Activated CD4-positive, alpha-beta T cell treated with anti-CD3 and anti-CD28 coated beads, Interleukin-2, amount 50 U/mL, for 4 hours (primary cell): ENCODE measurements around the gene TMEM131L.
"Not testable (repeated sequence)": the region's sequence is repeated elsewhere in the genome, so short reads cannot be mapped to it uniquely, and the experiment has no call there.

ENCODE experiments used
- DNase-seq, 2 experiments: peaks; one replicate each; pipeline ENCODE4 v3.0.0-alpha.2; 2020

Gene TMEM131L, protein sequence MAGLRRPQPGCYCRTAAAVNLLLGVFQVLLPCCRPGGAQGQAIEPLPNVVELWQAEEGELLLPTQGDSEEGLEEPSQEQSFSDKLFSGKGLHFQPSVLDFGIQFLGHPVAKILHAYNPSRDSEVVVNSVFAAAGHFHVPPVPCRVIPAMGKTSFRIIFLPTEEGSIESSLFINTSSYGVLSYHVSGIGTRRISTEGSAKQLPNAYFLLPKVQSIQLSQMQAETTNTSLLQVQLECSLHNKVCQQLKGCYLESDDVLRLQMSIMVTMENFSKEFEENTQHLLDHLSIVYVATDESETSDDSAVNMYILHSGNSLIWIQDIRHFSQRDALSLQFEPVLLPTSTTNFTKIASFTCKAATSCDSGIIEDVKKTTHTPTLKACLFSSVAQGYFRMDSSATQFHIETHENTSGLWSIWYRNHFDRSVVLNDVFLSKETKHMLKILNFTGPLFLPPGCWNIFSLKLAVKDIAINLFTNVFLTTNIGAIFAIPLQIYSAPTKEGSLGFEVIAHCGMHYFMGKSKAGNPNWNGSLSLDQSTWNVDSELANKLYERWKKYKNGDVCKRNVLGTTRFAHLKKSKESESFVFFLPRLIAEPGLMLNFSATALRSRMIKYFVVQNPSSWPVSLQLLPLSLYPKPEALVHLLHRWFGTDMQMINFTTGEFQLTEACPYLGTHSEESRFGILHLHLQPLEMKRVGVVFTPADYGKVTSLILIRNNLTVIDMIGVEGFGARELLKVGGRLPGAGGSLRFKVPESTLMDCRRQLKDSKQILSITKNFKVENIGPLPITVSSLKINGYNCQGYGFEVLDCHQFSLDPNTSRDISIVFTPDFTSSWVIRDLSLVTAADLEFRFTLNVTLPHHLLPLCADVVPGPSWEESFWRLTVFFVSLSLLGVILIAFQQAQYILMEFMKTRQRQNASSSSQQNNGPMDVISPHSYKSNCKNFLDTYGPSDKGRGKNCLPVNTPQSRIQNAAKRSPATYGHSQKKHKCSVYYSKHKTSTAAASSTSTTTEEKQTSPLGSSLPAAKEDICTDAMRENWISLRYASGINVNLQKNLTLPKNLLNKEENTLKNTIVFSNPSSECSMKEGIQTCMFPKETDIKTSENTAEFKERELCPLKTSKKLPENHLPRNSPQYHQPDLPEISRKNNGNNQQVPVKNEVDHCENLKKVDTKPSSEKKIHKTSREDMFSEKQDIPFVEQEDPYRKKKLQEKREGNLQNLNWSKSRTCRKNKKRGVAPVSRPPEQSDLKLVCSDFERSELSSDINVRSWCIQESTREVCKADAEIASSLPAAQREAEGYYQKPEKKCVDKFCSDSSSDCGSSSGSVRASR (N-terminal part only)

DNA sequence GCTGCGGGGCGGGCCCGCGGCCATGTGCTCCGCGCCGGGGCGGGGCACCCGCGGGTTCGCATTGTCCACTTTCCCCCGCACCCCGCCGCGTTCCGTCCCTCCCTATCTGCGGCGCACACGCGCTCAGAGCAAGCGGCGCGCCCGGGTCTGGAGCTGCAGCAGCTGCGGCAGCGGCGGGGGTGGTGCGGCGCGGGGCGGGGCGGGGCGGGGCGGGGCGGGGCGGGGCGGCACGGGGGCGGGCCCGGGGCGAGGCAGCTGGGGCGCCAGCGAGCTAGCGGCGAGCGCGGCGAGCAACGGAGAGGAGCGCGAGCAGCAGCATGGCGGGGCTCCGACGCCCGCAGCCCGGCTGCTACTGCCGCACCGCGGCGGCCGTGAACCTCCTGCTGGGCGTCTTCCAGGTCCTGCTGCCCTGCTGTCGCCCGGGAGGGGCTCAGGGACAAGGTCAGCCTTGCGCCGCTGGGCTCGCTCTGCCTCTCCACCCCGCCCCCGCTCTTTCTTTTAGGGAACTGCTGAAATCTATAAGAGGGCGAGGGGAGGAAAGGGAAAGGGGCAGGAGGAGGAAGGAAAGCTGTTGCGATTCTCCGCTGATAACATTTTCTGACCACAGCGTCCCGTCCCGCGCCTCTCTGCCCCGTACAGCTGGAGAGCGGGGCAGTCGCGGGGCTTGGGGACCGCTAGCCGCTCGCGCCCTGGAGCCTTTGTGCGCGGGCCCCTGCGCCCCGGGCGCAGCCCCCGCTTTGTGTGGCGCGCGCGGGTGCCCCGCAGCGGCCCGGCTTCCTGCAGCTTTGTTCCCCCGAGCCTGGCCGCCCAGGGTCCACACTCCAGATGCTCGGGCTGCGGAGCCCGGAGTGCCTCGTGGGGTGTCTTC is at the start of gene TMEM131L:
TMEM131L (plus strand) TSS at position 280 of the 868 bp plus-strand sequence; CDS start at position 318, 38 bp downstream.
- peak; percentile 57 to 64 for DNase-seq

DNA sequence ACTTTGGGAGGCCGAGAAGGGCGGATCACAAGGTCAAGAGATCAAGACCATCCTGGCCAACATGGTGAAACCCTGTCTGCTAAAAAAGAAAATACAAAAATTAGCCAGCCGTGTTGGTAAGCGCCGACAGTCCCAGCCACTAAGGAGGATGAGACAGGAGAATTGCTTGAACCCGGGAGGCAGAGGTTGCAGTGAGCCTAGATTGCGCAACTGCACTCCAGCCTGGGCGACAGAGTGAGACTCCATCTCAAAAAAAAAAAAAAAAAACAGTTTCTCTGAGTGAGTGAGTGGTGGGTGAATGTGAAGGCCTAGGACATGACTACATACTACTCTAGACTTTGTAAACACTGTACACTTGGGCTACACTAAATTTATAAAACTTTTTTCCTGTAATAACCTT is 49.7 kb upstream of the TMEM131L start:
- not testable (repeated sequence) for DNase-seq

DNA sequence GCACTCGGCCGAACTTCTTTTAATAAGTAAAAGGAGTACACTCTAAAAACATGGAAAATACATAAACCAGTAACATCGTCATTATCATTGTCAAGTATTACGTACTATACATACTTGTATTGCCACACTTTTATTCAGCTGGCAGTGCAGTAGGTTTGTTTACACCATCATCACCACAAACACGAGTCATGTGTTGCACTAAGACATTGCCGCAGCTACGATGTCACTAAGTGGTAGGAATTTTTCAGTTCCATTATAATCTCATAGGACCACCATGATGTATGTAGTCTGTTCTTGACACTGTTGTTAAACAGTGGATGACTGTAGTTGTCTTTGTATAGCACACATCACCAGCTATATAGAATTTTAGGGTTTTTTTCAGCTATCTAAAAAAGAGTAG is 48.0 kb upstream of the TMEM131L start:
- DNase-seq = no peak

DNA sequence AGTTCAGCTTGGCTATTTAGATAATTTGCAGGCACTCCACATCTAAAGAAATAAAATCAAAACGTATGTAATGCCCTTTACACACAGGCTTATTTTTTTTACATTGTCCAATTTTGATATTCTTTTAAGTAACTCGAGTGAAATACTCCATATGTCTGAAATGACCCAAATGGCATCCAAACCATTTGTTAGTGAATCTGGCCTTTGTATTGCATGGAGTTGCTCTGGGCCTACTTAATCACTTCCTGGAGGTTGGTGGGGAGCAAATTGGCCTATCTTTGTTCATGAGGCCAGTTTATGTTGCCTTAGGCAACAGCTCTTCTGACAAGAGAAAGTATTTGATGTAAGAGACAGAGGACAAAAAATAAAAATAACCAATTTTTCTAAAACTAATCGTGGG is 47.6 kb upstream of the TMEM131L start:
- no peak for DNase-seq

DNA sequence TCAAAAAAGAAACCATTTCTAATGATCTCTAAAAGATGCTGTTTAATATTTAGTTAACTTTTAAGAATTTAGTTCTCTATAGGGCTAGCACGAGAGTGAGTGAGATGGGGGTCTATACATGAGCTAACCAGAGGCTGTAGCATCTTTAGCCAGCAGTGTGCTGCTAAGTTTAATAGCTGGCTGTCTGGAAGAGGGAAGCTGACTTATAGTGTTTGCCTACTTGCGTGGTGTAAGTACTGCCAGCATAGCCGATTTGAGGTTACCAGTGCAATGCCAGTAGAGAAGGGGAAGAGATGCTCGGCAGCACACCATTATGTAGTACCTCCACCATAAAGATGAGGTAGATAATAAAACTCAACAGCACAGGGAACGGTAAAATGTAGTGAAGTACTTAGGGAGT is 47.1 kb upstream of the TMEM131L start:
- DNase-seq = no peak

DNA sequence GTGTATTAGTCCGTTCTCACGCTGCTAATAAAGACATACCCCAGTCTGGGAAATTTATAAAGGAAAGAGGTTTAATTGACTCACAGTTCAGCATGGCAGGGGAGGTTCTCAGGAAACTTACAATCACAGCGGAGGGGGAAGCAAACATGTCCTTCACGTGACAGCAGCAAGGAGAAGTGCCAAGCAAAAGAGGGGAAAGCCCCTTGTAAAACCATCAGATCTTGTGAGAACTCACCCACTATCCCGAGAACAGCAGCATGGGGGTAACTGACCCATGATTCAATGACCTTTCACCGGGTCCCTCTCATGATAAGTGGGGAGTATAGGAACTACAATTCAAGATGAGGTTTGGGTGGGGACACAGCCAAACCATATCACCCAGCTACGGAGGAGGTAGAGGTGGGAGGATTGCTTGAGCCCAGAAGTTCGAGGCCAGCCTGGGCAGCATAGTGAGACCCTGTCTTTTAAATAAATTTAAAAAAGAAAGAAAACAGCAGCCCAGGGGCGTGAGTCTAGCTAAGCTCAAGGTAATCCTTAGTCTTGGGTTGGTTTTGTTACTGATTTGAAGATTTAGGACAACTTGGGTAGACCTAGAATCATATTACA is 46.4 kb upstream of the TMEM131L start:
- no peak for DNase-seq

DNA sequence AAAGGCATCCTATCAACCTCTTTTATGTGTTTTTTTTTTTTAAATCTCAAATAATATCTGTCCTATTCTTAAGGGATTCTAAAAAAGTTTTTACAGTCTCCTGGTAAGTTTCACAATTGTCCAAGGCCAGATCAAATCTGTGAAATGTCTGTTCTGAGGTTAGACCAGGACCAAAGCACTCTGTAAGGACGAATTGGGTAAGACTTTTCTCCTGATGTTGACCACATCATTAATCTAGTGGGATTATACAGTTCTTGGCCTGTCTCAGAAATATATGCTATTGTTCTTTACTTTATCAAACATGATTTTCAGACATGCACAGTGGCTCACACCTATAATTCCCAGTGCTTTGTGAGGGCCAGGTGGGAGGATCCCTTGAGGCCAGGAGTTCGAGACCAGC is 45.8 kb upstream of the TMEM131L start:
- DNase-seq = no peak

DNA sequence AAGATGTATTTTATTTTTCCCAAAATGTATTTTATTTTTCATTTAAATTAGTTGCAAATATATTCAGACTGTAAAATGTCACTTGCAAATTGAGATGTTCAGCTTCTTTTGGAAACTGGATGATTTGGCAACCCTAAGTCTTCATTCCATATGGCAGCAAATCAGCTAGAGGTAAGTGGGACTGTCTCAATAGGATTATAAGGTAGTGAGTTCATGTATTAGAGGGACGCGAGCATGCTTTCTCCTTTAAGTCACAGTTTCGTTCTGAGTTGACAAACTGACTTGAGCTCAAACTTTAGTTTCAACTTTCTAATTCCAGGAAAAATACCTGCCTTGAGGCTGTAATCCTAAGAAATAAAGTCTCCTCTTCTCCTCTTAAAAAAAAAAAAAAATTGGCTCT is 44.2 kb upstream of the TMEM131L start:
- no peak for DNase-seq

DNA sequence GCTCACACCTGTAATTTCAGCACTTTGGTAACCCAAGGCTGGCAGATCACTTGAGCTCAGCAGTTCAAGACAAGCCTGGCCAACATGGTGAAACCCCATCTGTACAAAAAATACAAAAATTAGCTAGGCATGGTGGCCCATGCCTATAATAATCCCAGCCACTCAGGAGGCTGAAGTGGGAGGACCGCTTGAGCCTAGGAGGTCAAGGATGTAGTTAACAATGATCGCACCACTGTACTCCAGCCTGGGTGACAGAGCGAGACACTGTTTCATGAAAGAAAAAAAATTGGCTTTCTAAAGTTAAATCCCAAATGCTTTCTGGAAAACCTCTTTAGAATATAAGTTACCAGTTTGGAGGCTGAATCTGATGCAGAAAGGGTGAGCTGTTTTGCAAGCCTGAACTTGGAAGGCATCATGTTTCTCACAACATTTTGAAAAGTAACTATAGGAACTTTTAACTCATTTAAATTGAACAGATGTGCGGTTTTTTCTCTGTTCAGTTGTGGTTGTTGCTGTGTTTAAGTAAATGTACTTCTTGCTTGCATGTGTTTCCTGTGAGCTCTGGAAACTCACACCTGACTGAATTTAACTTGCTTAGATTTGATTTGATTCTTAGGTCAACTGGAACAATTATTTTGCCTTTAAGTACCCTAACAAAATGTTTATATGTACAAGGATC is 39.8 kb upstream of the TMEM131L start:
- no peak for DNase-seq

DNA sequence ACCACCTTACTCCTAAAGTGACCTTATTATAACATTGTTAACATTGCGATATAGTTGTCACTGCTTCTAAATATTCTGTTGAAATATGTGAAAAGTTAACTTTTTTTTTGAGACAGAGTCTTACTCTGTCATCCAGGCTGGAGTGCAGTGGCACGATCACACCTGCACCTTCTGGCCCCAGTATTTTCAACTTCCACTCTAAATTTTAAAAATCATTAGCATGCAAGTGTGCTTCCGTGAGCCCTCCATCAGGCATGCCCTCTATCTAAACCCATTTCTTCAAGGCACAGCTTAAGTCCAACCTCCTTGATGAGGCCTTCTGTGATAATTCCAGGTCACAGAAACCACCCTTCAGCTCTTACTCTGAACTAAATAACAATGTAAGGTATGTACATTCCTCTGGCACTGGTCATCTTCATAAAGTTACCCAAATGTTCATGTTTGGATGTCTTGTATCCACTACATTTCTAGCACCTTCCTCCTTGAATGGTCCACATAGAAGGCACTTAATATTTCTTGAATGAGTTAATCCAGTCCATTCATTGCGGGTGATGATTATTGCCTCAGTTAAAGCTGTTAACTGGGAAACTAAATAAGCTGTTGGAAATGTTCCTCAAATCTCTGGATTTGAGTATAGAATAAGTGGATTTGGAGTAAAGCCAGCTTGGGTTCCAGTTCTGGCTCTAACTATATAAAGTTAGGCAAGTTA is 38.6 kb upstream of the TMEM131L start:
- no peak for DNase-seq

DNA sequence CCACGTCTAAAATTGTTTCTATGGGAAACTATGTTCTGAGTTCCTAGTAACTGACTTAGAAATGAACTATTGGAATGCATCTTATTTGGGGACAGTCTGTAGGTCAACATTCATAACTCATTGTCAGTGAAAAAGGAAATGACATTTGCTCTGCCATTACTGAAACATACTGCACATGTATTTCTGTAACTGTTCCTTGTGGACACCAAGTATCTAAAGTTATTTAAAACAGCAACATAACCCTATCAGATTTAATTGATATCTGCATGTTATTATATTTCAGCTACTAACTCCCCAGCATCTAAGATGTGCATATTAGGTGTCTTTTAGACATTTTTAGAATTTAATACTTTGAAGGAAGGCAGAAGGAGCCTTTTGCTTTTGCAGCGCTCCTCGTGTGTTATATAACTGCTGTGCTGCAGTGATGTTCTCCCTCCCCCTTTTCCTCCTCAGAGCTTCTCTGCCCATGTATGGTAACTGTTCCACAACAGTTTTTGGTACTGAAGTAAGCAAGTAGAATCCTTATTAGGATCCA is 37.2 kb upstream of the TMEM131L start:
- DNase-seq = no peak

DNA sequence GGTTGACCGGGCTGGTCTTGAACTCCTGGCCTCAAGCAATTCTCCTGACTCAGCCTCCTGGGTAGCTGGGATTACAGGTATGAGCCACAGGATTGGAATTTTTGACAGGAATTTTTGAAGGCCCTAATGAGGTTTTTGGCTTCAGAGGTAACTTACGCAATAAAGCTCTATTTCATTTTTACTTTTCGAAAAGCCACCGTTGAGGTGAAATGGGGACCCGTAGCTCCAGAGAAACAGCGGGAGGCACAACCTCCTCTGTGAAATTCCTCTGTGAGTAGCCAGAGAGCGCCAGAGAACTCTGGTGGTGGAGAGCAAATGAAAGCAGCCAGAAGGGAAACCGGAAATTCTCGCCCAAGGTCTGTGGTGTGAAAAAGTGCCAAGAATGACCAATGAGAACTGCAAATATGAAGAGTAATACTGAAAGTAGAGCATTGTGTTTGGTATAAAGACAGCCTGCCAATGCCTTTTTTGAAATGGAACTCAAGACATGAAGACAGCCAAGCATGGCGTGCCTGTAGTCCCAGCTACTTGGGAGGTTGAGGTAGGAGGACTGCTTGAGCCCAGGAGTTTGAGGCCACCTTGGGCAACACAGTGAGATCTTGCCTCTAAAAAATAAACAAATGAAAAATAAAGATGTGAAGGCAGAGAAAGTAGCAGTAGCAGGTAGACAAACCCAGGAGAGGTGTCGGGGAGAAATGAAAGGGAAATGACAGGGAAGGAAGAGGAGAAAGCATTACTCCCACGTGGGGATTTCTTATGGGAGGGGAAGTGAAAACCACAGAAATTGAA is 33.0 kb upstream of the TMEM131L start:
- DNase-seq = peak; percentile 51 to 52

DNA sequence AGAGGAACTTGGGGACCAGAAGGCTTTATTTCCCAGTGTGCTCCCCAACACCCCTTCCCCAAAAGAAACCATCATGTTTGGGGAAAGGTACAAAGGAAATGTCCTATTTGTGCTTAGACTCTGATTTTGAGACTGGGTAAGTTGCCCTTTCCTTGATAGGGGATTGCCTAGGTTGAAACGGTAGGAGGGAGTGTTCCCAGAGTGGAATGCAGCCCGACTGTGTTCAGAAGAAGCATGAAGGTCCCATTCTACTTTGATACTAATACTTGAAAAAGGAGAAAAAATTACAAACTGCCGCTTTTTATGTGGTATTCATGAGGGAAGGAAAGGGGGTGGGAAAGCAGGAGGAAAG is 32.4 kb upstream of the TMEM131L start:
- no peak for DNase-seq

DNA sequence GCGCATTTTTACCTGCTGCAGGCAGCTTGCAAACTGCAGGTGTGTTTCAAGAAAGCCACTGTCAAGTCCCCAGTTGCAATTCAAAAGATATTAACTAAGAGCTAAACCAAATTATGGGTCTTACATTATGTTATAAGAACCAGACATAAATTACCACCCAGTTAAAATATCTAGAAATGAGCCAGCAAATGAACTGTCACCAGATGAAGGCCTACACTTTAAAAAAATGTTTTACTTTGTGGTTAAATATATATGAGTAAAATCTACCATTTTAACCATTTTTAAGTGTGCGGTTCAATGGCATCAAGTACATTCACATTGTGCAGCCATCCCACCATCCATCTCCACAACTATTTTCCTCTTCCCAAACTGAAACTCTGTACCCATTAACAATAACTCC is 32.0 kb upstream of the TMEM131L start:
- DNase-seq = no peak

DNA sequence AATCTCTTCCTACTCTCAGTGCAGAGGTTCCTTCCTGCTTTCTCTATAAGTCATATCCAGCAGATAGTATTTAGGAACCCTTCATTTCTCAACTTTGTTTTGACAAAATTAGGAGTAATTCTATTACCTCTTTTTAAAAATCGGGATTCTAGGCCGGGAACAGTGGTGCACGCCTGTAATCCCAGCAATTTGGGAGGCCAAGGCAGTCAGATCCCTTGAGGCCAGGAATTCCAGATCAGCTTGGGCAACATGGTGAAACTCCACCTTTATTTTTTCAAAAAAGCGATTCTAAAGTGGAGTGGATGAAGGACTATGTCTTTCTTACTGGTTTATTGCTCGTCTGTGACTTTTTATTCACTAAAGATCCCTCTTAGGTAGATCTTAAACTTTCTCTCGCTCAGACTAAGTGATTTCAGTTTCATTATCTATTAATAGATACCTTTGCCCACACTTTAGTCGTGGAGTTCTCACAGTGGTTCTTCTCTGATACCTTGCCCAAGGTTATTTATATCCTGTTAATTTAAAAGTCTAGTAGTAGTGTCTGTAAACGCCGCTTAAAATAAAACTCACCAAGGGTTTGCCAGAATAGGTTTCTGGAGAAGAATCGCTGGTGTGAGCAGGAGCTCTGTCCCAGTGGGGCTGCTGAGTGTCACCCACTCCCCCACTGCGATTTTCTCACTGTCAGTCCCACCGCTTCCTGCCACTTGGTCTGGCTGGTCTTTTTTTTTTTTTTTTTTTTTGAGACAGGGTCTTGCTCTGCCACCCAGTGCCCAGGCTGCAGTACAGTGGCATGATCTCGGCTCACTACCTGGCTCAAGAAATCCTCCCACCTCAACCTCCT is 27.0 kb upstream of the TMEM131L start:
- peak; percentile 12 to 14 for DNase-seq

DNA sequence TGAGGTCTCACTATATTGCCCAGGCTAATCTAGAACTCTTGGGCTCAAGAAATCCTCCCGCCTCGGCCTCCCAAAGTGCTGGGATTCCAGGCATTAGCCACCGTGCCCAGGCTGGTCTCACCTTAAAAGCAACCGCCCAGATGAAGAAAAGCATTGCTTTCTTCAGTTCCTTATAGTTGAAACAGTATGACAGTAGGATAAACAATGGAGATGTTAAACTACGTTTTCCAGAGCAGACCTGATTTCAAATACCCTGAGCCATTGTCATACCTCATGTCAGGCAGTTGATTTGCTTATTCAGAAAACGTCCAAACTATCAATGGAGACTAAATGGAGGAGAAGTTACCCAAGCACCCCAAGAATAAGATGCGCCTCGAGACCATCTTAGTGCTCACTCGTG is 26.3 kb upstream of the TMEM131L start:
- DNase-seq = no peak

DNA sequence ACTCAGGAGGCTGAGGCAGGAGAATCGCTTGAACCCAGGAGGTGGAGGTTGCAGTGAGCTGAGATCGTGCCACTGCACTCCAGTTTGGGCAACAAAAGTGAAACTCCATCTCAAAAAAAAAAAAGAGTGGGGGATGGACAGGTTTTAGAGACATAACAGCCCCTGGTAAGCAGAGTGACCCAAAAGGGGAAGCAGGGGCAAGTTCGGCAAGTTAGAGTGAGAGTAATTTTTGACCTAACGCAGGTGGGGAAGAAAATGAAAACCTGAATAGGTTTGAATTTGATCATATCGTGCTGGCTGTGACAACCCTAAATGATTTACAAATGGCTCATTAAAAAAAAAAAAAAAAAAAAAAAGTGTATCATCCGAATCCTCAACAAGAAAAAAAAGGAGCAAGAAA is 25.7 kb upstream of the TMEM131L start:
- DNase-seq = no peak

DNA sequence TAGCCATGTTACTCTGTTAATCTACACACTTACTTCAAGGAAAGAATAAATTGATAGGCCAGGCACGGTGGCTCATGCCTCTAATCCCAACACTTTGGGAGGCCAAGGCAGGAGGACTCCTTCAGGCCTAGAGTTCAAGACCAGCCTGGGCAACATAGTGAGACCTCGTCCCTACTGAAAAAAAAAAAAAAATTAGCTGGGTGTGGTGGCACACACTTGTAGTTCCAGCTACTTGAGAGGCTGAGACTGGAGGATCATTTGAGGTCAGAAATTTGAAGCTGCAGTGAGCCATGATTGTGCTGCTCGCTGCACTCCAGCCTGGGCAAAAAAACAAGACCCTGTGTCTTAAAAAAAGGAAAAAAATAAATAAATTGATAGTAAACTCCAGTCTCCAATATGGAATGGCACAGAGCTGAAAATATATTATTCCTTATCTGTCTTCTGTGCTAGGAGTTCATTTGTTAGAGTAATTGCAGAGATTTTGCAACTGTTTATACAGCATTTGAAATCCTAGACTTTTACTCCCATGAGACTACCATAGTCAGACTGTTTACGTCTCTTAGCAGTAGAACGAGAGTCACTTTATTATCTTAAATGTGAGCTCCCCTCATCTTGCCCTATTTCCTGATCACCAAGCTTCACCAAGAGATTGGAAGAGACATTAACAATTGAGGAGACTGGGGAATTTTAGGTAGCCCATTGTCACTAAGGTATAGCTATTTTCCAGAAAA is 18.8 kb upstream of the TMEM131L start:
- DNase-seq = no peak
